NCI-H524 treated with DMSO at 0.1 percent for 48 hours (cell line): ENCODE results near the gene ZNF296.
"Not testable (repeated sequence)": the region's sequence is repeated elsewhere in the genome, so short reads cannot be mapped to it uniquely, and the experiment has no call there.

Experiments used
- DNase-seq: peaks from one replicate; lab custom pipeline; 2025; lab: John Stamatoyannopoulos, UW

Gene ZNF296

DNA sequence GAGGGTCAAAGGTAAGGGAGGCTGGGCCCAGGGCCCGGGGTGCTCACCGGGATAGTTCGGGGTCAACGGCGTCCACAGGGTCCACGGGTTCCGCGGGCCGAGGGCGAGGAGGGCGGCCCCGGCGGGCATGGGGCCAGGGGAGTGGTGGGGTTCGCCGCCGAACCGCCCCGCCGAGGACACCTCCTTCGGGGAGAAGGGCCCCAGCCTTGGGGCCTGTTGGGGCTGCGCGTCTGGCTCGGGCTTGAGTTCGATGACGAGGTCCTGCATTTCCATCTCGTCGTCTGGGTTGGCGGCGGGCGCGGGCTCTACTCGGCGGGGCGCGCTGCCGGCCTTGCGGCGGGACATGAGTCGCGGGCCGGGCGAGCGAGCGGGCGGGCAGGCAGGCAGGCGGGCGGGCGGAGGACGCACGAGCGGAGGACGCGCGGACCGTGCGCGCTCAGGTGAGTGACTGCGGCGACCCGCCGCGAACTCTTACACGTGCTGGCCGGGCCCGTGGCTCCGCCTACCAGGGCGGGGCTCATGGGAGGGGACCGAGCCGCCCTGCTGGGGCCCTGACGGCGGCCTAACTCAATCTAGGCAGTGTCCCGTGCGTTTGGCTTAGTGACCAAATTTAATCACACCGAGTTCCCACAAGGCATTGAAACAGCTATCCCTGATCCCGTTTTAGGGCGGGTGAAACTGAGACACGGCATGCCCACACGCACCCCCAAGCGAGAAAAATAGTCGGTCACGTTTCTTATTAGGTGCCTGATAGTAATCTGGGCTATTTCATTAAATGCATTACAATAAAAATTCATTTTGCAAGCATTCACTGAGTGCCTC is at the start of gene ZNF296:
Gene ZNF296 (minus strand): TSS at position 450 of the 822 bp plus-strand sequence. CDS start 105 bp downstream, at position 345.
- DNase-seq, result peak; percentile 4

DNA sequence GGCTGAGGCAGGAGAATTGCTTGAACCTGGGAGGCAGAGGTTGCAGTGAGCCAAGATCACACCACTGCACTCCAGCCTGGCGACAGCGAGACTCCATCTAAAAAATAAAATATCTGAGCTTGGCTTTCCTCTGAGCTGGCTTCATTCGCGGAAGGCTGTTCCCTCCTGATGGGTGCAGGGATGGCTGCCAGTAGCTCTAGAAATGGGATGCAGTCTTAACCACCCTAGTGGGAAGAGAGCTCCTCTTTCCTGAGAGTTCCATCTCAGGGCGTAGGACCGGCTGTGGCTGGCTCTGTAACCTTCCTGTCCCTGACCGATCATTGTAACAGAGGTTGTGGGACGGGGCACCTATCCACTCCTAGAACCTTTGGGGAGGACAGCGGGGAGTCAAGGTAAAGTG is 49.1 kb upstream of the ZNF296 start:
- no peak for DNase-seq

DNA sequence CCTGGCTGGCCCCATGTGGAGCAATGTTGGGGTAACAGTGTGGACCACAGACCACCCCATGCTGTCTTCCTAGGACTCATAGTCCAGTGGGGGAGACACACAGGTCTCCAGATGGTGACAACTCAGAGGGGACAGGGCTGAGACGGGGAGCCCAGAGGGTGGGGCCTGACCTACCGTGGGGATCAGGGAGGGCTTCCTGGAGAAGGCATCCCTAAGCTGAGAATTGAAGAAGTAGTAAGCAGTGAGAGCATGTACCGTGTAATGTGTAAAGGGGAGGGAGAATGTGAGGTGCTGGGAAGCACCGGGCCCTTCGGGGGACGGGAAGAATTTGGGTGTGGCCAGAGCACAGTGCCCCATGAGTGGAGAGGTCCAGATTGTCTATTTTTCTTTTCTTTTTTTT is 47.7 kb upstream of the ZNF296 start:
- DNase-seq, result no peak

DNA sequence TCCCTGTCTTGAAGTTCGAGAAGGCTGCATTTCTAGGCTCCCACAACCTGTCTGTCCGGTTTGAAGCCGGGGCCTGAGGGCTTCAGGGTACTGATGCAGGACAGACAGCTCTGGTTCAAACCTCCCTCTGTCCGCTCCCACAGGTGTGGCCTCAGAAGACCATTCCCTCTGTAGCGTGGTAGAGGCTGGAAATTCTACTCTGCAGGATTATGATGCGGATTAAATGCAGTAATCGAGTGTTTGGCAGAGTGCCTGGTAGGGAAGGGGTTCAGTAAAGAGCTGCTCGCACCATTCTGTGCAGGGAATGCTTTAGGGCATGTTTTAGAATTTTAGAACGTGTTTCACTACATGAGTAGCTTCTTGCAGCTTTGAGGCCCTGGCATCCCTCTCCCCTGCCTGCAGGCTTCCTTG is 47.2 kb upstream of the ZNF296 start:
- DNase-seq, result peak; percentile 44

DNA sequence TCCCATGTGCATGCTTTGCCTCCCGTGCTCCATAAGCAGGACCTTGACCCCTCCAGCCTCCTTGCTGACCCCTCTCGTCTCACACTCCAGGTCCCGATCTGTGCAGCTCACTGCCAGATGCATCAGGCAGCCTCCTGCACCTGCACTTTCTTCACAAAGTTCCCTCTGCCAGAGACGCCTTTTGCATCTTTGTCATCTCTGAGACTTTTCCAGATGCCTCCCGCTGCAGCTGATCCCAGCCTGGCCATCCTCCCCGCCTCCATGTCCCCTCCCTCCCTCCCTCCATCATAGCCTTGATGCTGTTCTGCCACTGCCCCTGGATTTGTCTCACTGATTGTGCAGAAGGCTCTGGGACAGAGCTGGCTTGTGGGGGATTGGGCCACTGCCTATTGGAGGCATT is 46.6 kb upstream of the ZNF296 start:
- no peak for DNase-seq

DNA sequence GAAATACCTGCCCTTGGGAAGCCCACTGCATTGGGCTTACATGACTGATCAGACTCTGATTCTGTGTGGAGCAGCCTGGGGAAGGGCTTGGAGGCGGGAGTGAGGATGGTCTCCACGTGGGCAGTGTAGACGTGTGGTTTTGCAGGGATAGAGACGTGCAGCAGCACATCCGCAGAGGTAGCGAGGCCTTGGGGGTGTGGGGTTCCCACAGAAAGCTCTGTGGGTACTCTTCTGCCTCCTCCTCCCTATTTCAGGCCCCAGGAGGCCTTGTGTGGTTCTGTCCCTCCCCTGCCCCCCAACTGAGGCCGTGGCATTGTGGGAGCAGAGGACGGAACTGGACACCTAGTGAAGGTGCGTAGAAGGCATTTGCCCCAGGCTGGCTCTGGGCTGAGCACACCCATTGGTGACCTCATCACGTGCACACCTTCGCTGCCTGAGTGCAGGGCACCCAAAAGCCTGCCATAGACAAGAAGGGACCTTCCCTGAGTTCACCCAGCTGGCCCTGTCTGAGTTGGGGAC is 45.6 kb upstream of the ZNF296 start:
- DNase-seq, result no peak

DNA sequence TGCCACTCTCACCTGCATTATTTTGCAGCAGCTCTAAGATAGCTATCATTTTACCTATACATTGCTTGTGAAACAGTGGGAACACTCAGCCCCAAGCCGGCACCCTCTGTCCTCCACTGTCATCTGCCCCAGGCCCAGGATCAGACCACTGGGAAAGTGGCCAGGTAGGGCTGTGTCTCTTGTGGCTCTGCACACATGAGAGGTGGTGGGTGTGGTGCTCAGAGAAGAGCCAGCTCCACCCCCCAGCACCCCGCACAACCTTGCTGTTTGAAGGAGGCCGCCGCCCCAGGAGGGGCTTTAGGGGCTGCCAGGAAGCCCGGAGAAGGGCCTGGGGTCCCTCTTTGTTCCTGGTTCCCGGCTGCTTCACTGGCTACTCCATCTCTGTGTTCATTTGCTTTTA is 43.3 kb upstream of the ZNF296 start:
- no peak for DNase-seq

DNA sequence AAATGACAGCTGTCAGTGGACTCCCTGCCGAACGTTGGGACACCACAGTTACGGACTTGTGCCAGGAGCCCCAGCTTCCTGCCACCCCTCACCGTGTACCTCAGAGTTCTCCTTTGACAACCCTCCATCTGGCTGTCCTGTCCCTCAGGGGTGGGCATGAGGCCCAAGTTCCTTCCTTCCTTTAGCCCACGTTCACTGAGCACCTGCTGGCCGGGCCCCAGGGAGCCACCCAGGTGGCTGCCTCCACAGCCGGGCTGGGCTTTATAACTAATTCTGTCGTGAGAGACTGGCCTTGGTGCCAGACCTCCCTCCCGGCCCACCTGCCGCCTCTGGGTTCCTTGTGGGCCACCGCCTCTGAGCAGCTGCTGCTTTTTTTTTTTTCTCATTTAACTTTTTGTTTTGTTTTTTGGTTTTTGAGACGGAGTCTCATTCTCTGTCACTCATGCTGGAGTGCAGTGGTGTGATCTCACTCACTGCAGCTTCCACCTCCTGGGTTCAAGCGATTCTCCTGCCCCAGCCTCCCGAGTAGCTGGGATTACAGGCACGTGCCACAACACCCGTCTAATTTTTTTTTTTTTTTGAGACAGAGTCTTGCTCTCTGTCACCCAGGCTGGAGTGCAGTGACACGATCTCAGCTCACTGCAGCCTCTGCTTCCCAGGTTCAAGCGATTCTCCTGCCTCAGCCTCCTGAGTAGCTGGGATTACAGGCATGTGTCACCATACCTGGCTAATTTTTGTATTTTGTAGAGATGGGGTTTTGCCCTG is 42.5 kb upstream of the ZNF296 start:
- not testable (repeated sequence) for DNase-seq

DNA sequence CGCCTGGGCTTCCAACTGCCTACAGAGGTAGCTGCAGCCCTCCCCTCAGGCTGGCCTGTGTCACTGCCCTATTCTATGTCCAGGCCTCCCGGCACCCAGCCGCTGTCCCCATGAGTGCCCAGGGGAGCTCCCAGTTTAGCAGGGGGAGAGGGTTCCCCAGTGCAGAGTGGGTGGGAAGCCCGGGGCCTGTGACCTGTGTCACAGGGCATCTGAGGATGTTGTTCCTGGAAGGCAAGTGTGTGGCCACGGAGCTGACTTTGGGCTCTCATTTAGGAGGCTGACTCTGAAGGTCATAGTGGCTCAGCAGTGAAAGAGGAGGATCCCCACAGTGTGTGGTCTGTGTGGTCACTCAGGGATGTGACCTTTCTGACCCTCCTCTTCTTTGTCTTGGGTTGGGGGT is 41.8 kb upstream of the ZNF296 start:
- no peak for DNase-seq

DNA sequence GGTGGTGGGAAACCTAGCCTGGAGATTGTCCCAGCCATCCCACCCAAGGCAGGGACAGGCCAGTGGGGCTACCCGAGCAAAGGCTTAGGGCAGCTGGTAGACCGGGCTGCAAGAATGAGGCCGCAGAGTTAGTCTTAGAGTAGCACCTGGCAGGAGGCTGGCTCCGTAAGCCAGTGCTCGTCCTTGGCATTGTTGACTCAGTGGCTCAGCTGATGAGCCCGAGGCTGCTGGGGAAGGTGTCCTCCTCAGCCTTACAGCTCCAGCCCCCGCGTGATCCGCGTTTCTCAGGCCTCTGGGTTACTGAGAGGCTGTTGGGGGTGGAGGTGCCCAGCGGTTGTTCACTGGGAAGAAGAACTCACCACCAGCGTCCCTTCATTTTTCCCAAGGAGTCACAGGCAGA is 41.4 kb upstream of the ZNF296 start:
- no peak for DNase-seq

DNA sequence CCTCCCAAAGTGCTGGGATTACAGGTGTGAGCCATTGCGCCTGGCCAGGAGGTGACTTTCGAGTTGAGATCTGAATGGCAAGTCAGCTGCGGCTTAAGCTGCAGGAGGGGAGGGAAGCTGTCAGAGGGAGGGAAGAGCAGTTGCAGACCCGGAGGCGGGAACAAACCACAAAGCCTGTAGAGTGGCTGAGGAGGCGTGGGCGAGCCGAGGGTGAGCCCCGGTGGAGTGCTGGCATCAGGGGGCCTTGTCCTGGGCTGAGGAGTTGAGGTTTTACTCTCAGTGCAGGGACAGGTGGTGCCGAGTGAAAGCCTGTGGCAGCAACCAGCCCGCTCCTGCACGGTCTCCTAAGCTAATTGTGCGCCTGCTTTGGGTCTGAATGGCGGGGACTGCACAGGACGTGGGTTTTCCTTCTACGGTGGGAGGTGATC is 40.9 kb upstream of the ZNF296 start:
- peak; percentile 29 for DNase-seq

DNA sequence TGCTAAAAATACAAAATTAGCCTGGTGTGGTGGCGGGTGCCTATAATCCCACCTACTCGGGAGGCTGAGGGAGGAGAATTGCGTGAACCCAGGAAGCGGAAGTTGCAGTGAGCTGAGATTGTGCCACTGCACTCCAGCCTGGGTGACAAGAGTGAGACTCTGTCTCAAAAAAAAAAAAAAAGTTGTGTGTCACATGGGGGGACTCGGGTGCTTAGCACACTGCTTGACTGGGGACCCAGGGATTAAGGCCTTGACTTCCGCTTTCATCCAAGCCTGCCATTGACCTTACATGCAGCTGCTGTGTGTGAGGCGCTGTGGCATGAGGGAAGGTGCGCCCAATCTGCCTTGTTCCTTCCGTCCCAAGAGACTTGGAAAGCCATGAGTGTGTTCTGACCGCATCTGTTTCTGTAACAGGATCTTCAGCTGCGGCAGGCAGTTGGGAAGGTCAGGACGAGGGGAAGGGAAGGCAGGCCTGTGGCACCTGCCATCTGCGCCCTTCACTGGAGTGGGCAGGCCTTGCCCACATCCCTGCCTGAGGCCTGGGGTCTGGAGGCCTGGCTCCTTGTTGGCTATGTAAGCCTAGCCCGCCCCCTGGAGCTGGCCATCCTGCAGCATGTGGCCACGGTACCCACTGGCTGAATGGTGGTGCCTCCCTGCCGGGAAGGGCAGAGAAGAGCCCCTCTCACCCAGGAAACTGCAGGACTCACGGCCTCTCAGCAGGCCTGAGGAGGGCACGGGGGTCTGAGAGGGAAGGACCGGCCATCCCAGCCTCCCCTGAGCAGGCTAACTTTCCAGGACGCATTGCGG is 39.7 kb upstream of the ZNF296 start:
- DNase-seq, result peak; percentile 92

DNA sequence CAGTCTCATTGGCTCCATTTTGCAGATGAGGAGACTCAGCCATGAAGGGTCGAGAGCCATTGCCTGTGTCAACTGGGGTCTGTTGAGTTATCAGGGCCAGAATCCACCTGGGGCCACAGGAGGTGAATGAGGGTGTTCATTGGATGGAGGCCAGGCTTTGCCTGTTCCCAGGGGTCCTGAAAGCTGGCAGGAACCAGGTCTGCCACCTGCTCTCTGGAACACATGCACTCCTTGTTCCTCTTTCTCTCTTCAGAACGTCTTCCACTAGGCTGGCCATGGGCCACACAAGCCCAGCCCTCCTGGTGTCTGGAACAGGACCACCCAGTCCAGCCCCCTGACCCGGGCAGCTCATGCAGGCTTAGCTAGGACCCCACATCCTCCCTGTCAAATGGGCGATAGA is 37.8 kb upstream of the ZNF296 start:
- DNase-seq, result no peak

DNA sequence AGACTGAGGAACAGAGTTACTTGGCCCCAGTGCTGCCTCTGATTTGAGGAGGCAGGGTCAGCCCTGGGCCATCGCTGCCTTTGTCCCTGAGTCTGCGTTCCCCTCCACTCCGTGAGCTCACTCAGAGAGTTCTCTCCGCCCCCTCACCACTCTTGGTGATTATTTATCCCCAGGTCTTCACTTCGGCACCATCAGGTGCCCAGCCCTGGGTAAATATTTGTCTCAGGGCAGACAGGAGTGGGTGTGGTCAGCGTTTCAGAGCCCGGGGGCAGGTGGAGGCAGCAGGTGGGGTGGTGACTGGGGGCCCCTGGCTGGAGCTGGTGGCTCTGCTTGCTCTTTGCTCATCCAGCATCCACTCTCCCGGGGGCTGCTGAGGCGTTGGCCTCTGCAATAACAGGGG is 37.4 kb upstream of the ZNF296 start:
- no peak for DNase-seq

DNA sequence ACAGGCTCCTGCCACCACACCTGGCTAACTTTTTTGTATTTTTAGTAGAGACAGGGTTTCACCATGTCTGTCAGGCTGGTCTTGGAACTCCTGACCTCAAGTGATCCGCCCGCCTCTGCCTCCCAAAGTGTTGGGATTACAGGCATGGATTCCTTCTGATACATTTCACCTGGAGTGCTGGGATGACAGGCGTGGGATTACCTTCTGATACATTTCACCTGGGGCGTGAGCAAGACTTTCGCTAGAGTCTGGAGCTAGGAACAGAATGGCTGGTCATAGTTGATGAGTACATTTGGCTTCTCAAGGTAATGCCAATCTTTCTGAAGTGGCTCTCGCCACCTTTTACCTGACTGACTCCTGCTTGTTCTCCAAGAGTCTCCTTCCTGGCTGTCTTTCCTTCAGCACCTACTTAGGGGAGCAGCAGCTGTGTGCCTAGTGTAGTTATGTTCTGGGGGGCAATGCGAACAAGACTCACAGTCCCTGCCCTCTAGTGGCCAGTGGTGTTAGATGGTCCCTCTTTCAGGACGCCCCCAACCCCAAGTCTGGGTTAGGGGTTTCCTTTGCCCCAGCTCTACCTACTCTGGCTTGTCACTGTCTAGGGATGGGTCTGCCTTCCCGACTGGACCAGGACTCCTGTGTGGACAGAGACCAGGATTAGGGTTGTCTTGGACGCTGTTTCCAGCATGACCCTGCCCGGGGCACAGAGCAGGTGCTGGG is 36.0 kb upstream of the ZNF296 start:
- no peak for DNase-seq

DNA sequence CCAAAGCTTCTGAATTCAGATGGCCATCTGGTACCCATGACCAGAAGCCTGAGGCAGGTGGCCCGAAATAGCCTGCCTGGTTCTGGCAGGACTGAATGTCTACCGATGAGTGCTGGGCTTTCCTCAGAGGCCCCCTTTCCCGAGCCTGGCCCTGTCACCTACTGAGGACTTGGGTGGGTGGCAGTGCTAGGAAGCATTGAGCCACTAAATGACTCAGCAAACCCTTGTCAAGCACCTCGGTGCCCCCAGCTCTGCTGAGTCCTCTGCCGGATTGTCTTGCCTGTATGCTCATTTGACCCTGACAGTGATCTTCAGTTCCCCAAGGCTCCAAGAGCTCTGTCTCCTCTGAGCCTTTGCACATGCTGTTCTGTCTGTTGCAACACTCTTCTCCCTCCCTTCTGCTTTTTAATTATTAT is 34.6 kb upstream of the ZNF296 start:
- no peak for DNase-seq

DNA sequence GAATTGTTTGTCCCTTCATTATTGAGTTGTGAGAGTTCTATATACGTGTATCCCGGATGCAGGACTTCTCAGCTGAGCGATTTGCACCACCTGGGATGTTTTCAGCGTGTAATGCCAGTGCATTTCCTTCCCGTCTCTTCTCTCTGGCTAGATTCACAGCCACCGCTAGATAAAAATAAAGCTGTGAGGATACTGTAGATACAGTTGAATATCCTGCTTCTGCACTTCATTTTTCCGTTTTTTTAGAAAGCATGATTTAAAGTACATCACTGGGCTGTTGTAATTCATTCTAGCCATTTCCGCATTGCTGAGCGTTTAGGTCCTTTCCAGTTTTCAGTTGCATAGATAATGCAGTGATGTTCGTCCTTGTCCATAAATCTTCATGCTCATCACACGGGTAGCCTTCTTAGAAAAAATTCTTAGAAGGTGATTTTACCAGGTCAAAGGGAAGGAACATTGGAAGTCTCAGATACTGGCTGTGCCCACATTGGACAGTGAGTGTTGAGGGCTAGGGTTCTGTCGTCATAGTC is 31.4 kb upstream of the ZNF296 start:
- DNase-seq, result no peak

DNA sequence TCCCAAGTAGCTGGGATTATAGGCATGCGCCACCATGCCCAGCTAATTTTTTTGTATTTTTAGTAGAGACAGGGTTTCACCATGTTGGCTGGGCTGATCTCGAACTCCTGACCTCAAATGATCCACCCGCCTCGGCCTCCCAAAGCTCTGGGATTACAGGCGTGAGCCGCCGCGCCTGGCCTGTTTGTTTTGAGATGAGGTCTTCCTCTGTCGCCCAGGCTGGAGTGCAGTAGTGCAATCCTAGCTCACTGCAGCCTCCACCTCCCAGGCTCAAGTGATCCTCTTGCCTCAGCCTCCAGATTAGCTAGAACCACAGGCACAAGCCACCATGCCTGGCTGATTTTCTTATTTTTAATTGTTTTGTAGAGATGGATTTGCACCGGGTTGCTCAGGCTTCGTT is 30.1 kb upstream of the ZNF296 start:
- DNase-seq, result not testable (repeated sequence)

DNA sequence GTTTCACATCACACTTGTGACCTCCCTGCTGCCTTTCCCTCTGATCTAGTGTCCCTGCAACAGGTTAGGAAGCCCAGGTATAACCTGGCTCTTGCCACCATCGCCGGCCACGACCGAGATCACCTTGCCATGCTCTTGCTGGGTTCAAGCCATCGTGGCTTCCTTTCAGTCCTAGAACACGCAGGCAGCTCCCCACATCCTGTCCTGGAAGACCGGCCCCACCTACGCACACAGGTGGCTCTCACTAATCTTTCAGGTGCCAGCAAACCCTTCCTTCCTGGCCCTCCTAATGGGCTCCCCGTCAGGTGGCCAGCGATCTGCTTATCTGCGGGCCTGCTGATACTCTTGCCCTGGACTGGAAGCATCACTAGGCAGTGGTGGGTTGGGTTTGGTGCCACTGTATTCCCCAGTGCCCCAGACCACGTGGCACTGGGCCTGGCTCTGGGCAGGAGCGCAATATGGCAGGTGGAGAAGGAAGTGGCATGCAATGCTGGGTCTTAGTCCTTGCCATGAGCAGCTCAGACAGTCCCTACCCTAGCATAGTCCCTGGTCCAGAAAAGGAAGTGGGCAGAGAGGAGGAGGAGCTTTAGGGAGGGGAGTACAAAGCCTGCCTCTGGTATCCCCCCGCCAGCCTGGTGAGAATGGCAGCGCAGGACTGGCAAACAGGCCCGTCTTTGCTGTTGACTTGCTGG is 28.5 kb upstream of the ZNF296 start:
- no peak for DNase-seq

DNA sequence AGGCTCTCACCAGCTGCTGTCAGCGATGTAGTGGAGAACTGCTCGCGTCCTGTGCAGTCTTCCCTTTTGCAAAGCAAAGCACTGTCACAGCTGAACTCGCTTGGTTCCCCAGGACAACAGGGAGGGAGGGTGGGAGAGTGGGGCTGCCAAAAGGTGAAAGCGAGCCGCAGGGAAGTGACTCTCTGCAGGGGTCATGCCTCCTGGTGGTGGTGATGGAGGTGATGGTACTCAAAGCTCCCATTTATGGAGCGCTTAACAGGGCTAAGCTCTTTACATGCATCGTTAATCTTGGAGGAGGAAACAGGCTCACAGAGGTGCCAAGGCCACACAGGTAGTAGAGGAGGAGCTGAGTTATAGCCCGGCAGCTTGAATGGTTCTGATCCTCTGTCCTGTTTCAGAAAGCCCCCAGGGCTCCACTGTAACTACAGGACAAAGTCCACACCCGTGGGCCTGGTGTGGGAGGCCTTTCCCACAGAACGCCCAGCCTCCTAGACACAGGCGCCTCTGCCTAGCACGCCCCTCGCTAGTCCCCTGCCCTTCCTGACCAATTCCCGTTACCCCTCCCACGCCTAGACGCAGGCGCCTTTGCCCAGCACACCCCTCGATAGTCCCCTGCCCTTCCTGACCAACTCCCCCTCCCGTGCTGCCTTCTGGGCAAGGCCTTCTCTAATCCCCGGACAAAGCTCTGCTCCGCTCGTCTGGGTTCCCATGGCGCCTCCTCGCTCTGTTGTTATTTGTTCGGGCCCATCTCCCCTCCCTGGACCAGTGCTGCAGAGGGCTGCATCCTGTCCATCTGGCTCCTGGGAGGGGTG is 27.4 kb upstream of the ZNF296 start:
- DNase-seq, result peak; percentile 53
